MCF 10A (cell line): ENCODE measurements around the gene NKPD1. TPM values are rescaled to one million over a fixed set of nuclear protein-coding genes. Genes with fewer than 3 reads are reported as not detected.
A peak's percentile ranks its signal among the peaks of the same experiment; 100 is the strongest.

Experiments
- BruUV-seq: library from RNA; stranded (reverse); fragments of 400-500 nt; replicated peaks from 2 replicates; lab custom pipeline; 2021; lab: Mats Ljungman, UMichigan
- CTCF ChIA-PET: fragments of 300-600 bp; sonication (Branson Sonifier 250); formaldehyde crosslinking; extraction: SDS; loops from one replicate; lab custom pipeline; 2021; ENCODE audit warnings: antibody characterized with exemption, inconsistent platforms; lab: Yijun Ruan, JAX
- POLR2A ChIA-PET: fragments of 300-600, 350-650 bp; sonication (Branson Sonifier 250); formaldehyde crosslinking; extraction: SDS; loops from one replicate; lab custom pipeline; 2020; ENCODE audit warnings: antibody characterized with exemption, inconsistent platforms; lab: Yijun Ruan, JAX
- DNase-seq: peaks from one replicate; pipeline ENCODE4 v3.0.0-alpha.2; 2018; ENCODE audit not compliant: unreplicated experiment
- H3K27ac Mint-ChIP-seq: one replicate; pipeline ENCODE4 v1.8.0; 2022; ENCODE audit warnings: mild to moderate bottlenecking, low read depth, mixed read lengths; ENCODE audit not compliant: unreplicated experiment
- H3K27me3 Mint-ChIP-seq: one replicate; pipeline ENCODE4 v1.8.0; 2022; ENCODE audit warnings: mixed read lengths; ENCODE audit not compliant: insufficient read depth, unreplicated experiment
- H3K36me3 Mint-ChIP-seq: one replicate; pipeline ENCODE4 v1.8.0; 2022; ENCODE audit warnings: mild to moderate bottlenecking, moderate library complexity, mixed read lengths; ENCODE audit not compliant: insufficient read depth, unreplicated experiment
- H3K4me1 Mint-ChIP-seq: one replicate; pipeline ENCODE4 v1.8.0; 2022; ENCODE audit warnings: mixed read lengths; ENCODE audit not compliant: insufficient read depth, unreplicated experiment
- H3K4me3 Mint-ChIP-seq: one replicate; pipeline ENCODE4 v1.8.0; 2022; ENCODE audit warnings: mild to moderate bottlenecking, moderate library complexity, mixed read lengths; ENCODE audit not compliant: unreplicated experiment
- H3K9me3 Mint-ChIP-seq: one replicate; pipeline ENCODE4 v1.8.0; 2022; ENCODE audit warnings: mixed read lengths; ENCODE audit not compliant: unreplicated experiment
- CTCF ChIP-seq: fragments of 200-600 bp; IDR thresholded peaks from one replicate; pipeline ENCODE4 v1.8.0; 2022; ENCODE audit warnings: antibody characterized with exemption, mild to moderate bottlenecking; ENCODE audit not compliant: unreplicated experiment
- intact Hi-C: fragments of 100-400 bp; cut with micrococcal nuclease; formaldehyde crosslinking; loops from 2 replicates; pipeline ENCODE4 v1.14.1; 2022
- total RNA-seq: library from RNA; stranded (reverse); gene quantifications from 2 replicates; pipeline ENCODE4 v1.2.3, GENCODE V29; 2022

The NKPD1 gene
- total RNA-seq, 1 experiment from 2014 or later, result 0.09 TPM

GRCh38 chr19:45130888-45131615 lies 29.7 kb downstream of the NKPD1 start:
- no peaks in the 10 kb centered on the region for H3K27me3 Mint-ChIP-seq
- H3K4me3 Mint-ChIP-seq, result no peak overlapping the region
- peaks cover 12% of the 10 kb centered on the region for H3K36me3 Mint-ChIP-seq
- peak; percentile 26 for TF ChIP-seq CTCF
- ChIA-PET POLR2A (interaction anchor here (0.6 to 0.7 kb wide), 2 partner anchors 9 to 39 kb away, joined by 3 read pairs; no protein-coding TSS in a partner anchor), CTCF (interaction anchor here (0.6 to 0.9 kb wide), 5 partner anchors 19 to 102 kb away, joined by 3 to 5 read pairs (median 4); partner anchors contain the start of gene NKPD1)
- no peaks in the 10 kb centered on the region for H3K9me3 Mint-ChIP-seq
- intact Hi-C loops, result no loop called here
- H3K4me1 Mint-ChIP-seq, result no peaks in the 10 kb centered on the region
- peak; percentile 48 for DNase-seq
- no TSS peak for BruUV-seq
- no peak overlapping the region for H3K27ac Mint-ChIP-seq

- ChIA-PET CTCF (no interaction called here), POLR2A (no interaction called here)
- DNase-seq, result no peak
- no peak for TF ChIP-seq CTCF
- Mint-ChIP-seq H3K4me1 (no peaks in the 10 kb centered on the region), H3K9me3 (no peaks in the 10 kb centered on the region), H3K27me3 (no peaks in the 10 kb centered on the region), H3K36me3 (peaks cover 12% of the 10 kb centered on the region), H3K4me3 (no peak overlapping the region), H3K27ac (no peak overlapping the region)
- intact Hi-C loops, result no loop called here
- BruUV-seq, result no TSS peak
These were observed 30.5 kb downstream of the NKPD1 start for GRCh38 chr19:45130236-45130635.

- ChIA-PET POLR2A (interaction anchor here (0.6 kb wide), 1 partner anchor 56 kb away, joined by 3 read pairs; no protein-coding TSS in a partner anchor), CTCF (interaction anchor here (0.6 kb wide), 2 partner anchors 83 to 91 kb away, joined by 3 read pairs; no protein-coding TSS in a partner anchor)
- no TSS peak for BruUV-seq
- no peak overlapping the region for H3K4me3 Mint-ChIP-seq
- H3K36me3 Mint-ChIP-seq, result peaks cover 7% of the 10 kb centered on the region
- peaks cover 4% of the 10 kb centered on the region for H3K4me1 Mint-ChIP-seq
- H3K27ac Mint-ChIP-seq, result no peak overlapping the region
- TF ChIP-seq CTCF, result no peak
- no peaks in the 10 kb centered on the region for H3K9me3 Mint-ChIP-seq
- no peaks in the 10 kb centered on the region for H3K27me3 Mint-ChIP-seq
- no peak for DNase-seq
- intact Hi-C loops, result no loop called here
These were observed 32.0 kb downstream of the NKPD1 start for GRCh38 chr19:45128806-45129205.

- intact Hi-C loops, result no loop called here
- Mint-ChIP-seq H3K36me3 (peaks cover 6% of the 10 kb centered on the region), H3K9me3 (no peaks in the 10 kb centered on the region), H3K27ac (no peak overlapping the region), H3K4me3 (no peak overlapping the region), H3K4me1 (peaks cover 6% of the 10 kb centered on the region), H3K27me3 (no peaks in the 10 kb centered on the region)
- no TSS peak for BruUV-seq
- ChIA-PET POLR2A (no interaction called here), CTCF (no interaction called here)
- no peak for TF ChIP-seq CTCF
- no peak for DNase-seq
These were observed 32.6 kb downstream of the NKPD1 start for GRCh38 chr19:45128146-45128545.
